Measurements from ENCODE around the gene GCK.

Gene GCK

DNA sequence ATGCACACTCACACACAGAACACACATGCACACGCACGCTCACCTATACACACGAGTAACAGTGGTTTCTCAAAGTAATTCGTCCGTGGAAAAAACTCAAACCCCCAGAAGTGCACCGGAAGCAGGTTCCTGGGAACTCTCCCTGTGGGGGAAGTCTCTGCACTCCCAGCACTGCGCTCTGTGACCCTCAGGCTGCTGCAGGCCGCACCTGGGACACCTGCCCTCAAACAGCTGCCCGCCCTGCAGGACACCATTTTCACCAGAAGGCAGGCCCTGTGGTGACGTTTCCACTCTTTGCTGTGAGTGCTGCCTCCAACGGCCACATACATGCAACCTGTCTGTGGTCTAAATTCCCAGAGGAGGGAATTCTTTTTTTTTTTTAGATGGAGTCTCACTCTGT is 32.8 kb upstream of the GCK start:
- no peak for DNase-seq

DNA sequence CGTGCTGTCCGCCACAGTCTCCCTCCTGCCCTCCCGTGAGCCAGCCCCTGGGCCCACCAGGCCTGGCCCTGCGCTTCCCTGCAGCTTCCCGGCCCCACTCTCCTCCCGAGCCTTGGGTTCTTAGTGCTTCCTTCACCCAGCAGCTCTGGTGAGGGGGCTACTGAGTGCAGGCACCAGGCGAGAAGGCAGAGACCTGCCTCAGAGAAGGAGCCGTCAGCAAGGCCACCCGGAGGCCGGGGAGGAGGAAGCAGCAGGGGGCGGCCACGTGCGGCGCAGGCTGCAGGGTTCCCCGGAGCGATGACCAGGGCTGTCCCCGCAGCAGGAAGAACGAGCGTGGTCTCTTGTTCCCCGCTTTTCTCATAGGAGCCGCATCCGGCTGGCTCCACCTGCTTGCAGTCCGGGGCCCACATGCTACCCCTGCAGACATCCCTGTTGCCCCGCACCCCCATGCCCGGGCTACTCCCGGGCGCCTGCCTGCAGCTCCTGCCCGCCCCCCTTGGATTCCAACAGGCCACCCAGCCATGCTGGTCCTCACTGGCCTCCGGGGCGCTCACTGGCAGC is 32.1 kb upstream of the GCK start:
- DNase-seq: no peak

DNA sequence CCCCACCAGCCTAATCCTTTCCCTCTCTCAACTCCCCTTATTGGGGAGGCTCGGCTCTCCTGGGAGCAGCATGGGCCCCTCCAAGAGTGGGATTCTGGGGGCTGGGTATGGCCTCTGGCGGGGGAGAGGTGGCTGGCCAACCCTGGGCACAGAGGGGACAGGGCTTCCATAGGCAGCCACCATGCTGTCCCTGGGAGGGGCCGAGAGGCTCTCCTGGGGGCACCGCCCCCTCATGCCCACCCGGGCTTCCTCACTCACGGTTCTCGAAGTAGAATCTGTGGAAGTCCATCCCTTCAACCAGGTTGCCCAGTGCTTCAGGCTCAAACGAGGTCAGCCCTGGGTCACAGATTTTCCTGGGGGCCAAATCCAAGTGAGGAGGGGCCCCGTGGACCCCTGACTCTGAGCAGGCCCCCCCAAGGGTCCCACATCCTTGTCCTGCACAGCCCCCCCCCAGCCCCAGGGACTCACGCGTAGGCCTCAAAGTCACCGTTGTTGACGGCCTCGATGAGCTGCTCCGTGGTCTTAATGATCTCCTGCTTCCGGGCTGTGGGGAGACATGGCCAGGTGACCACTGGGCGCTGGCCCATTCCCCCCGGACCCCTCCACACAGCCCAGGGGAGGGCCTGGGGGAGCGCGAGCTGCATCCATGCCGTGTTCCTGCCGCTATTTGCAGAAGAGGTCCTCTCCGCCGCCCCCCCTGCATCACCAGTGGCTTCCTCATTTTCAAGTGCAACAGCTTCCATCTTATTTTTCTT is 31.3 kb upstream of the GCK start:
- no peak for DNase-seq

DNA sequence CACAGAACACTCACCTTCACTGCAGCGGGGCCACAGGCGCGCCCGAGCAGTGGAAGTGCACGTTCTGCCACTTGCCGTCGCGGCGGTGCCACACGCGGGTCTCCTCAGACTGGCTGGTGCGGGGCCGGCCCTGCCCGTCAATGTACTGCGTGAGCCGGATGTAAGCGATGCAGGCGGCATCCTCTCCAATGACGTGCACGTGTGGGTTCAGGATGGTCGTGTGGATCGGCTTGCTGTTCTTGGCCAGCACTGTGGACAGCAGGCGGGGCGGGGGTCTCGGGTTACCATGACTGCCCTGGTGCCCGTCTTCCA is 30.8 kb upstream of the GCK start:
- DNase-seq: no peak

DNA sequence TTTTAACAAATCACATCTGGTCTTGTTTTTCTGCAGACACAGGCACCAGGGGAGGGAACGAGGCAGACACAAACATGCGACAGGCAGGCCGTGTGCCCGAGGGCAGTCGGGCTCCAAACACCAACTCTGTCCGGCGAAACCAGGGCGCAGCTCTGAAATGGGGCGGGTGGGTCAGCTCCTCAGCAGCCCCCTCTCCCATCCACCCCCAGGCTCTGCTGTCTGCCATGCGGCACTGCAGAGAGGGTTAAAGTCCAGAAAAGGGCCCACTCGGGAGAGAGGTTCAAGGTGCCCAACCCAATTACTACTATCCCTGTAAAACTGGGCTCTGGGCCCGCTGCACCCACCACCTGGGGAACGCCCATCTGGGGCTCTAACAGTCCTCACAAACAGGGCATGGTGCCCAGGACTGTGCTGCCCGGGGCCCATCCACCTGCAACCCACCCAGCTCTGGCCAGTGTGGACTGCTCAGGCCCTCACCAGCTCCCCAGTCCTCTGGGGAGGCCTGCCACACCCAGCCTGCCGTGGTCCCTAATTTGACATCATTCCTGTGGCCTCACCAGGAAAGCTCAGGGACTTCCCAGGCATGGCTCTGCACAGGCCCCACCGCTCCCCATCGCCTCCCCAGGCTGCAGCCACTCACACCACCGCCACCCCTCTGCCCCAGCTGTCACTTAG is 30.3 kb upstream of the GCK start:
- DNase-seq: no peak

DNA sequence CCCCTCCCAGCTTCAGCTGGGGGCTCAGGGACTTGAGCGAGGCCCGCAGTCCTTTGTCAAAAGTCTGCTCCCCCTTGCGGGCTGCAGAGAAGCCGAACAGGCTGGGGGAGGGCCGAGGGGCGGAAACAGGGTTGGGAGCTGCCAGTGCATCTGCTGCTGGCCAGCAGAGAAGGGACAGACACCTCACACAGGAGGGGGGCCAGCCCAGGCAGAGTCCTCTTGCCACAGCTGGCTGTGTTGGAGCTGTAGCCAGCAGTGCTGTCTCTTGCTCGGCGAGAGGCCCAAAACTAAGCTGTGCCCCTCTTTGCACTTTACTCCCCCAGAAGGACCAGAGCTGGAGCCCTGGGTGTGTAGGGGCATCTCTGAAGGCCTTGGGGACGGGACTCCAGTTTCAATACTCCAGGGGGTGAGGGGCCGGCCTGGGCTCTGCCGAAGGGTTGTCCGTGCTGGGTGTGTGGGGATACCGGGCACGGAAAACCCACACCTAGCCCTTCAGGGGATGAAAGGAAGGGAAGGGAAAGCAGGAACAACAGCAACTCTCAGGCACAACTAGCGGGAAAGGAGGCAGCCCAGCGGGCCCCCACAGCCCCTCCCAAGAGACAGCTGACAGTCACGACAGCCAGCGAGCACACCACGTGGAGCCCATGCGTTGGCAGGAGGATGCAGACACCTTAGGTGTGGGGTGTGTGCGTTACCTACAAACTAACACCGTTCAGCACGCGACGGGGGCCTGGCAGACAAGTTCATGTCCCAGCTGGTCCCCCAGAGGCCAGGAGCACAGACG is 29.4 kb upstream of the GCK start:
- no peak for DNase-seq

DNA sequence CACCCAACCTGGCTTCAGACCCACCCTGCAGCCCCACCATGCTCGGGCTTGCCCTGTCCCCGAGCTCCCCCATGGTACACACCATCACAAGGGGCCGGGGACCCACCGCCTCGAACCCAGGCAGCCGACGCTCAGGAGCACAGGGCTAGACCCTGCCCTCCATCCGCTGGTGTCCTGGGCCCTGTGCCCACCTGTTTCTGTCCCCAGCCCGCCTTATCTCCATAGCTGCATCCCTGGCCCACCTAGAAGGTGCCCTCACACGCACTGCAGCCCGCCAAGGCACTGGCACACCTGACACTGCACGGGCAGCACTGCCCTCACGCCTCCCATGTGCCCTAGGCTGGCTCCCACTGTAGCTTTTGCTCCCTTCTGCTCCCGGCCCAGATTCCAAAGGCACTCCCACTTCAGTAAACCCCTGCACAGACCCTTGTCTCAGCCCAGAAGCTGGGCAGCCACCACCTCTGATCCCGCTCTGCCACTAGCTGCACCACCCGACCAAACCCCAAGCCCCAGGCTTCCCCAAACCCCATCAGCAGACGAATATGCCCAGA is 28.7 kb upstream of the GCK start:
- DNase-seq: no peak

DNA sequence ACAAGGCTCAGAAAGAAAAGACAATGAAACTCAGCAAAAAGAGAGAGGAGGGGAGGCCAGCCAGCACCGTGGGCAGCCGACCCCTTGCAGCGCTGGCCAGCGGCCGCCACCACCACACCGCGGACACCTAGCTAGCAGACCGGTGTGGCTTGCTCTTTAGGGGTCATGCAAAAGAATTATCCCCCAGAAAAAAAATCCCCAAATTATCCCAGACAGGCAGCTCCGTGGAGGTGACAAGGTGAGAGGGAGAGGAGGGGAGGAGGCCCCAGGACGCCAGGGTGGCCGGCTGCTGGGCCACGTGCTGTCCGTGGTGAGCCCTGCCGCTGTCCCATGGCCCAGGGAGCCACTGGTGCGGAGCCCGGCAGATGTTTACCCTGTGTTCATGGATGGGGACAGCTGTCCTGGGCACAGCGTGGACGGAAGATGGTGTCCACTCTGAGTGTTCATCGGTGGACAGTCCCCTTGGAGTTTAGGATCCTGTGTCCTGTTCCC is 28.0 kb upstream of the GCK start:
- DNase-seq: no peak

DNA sequence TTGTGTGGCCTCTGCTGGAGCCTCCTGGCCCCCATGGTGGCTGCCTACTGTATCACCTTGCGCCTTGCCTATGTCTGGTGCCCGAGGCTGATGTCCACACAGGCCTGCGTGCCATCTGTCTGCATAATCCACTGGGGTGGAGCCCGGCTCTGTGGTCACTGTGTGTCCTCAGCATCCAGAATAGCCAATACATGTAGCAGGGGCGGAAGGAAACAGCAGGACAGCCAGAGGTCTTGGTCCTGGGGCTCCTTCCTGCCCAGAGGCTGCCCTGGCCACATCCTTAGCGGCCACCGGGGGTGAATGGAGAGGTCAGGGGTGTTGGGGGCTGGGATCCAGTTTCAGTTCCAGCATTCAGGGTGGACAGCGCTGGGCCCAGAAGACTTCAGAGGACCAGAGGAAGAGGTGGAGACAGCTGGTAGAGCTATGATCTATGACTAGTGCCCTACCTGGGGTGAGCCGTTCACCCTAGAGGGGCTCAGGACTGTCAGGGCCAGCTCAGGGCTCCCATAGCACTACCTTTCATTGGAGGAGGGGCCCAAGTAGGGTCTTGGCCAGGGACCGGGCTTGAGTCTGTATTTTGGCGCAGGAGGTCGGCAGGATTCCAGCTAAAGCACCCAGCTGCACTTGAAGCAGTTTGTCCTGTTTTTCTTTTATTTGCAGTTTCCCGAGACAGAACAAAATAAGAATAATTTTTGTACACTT is 27.4 kb upstream of the GCK start:
- no peak for DNase-seq

DNA sequence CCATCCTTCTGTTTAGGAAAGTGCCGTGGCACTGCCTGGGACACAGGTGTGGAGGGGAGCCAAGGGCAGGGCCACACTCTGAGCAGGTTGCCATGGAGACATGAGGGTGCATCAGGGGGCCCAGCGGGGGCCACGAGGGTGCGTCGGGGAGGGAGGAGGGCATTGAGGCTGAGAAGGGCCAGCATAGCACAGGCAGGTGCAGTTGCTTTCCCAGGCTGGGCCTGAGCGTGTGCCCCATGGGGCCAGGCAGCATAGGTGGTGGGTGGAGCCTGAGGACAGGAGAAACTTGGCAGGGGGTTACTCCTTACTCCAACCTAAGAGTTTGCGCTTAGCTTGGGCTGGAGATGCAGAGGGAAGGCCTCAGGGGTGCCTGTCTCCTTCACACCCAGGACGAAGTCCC is 26.8 kb upstream of the GCK start:
- no peak for DNase-seq

DNA sequence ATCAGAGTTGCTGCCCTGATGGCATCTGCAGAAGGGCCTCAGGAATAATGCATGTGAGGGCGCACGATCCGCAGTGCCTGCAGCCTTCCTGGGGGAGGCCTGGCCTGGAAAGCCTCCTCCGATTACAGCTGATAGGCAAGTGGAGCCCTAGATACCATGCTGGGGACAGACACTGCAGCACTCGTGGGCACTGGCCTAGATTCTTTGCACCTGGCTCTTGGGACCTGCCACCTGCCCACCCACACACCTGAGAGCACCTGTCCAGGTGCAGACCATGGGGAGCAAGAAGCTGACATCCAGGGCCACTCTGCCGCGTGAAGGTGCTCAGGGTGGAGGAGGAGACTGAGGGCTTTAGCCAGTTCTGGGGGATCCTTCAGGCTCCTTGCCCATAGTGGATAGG is 26.3 kb upstream of the GCK start:
- no peak for DNase-seq

DNA sequence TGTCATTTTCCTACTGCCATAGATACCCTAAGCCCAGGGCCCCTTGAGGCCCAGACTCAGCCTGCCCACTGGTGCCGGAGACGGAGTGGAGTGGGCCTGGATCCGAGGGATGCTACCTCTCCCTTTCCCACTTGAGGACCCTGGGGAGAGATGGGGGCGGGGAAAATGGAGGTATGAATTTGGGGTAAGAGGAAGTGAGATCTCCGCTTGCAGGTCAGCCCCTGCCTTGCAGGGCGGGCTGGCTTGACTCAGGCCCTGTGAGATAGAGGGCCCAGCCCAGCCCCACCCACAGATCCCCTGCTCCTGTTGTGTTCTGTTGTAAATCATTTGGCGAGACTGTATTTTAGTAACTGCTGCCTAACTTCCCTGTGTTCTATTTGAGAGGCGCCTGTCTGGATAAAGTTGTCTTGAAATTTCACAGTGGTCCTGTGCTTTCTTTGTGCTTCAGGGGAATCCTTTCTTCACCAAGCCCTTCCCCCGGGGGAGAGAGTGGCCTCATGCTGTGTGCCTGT is 24.7 kb upstream of the GCK start:
- DNase-seq: no peak

DNA sequence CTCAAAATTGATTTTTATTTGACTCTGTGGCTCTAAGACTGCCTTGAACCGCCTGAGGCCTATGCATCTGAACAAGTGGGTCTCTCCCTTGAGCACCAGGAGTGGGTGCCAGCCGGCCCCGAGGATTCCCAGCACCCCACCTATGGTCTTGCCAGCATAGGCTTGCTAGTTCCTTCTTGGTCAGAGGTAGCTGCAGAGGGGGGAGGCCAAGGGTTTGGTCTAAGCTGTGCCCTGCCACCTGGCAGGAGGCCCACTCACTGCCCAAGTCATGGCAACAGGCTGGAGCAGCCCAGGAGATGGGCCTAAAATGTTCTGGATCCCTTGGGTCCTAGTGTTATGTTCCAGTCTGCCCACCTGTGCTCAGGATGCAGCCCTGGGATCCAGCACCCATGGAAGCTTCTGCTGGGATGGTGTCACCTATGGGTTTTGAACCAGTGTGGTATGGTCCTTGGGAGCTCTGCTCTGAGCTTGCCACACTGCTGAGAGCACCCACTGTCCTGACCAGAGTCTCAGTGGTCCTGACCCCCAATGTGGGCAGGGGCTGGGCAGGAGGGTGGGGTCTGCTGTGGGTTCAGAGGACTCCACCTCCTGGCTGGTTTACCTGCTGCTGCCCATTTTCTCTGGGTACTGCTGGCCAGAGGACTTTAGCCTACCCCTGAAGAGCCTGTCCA is 24.1 kb upstream of the GCK start:
- DNase-seq: no peak

DNA sequence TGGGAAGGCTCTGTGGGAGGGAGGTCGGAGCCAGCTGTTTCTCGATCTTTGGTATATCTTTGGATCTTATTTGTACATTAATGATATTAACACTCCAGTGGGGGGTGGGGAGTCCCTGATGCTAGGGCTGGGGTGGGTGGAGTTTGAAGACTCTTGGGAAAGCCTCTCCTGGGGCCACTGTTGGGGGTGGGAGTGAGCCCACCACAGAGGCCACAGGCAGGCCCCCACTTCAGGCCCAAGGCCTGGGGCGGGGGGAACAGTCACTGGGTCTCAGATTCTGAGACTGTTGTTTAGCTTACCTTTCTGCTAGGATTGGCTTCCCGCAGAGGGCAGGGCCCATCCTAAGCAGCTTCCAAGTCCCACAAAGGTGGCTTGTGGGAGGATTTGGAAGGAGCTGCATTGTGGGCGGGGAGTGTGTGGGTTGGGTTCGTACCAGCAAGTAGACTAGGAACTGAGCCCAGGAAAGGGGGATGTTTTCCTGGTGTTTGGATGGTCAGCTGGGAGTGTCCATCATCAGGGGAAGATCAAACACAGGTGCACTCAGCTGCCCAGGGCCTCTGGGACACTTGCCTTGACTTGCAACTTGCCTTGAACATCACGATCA is 23.4 kb upstream of the GCK start:
- no peak for DNase-seq

DNA sequence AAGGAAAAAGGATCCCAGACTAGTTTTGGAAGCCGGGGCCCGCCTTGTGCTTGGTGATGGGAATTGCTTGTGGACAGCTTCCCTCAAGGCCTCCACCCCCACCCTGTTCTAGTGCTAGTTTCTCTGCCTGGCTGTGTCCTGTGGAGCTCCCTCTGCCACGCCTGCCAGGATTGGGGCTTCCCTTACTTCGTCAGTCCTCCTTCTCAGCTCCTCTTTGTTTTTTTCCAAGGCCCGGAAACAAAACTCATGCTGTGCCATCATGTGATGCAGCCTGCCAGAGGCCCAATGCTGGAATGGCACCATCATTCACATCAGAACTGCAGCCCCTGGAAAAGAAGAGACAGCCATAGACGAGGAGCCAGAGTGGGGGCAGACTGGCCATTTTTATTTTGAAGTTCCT is 22.8 kb upstream of the GCK start:
- DNase-seq: no peak

DNA sequence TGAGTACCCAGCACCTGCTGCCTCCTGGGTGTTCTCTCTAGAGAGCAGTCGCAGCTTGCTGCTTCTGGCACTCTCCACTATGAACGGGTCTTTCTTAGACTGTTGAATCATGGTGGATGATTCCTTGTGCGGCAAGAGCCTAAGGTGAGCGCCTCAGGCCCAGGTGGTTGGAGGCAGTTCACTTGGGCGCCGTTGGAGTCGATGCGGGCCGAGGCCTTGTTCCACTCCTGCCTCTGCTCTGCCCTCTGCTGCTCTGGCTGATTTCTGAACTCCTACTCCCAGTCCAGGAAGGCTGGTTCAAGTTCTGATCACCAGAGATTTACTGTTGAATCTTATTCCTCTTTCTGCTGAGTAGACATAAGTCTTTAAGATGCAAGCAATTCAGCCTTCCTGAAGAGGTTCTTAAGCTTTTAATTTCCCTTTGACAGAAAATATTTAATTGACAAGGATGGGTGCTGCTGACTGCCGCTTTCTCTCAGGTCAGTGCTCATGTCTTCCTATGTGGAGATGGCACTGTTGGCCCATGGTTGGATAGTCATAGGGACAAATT is 22.0 kb upstream of the GCK start:
- no peak for DNase-seq

DNA sequence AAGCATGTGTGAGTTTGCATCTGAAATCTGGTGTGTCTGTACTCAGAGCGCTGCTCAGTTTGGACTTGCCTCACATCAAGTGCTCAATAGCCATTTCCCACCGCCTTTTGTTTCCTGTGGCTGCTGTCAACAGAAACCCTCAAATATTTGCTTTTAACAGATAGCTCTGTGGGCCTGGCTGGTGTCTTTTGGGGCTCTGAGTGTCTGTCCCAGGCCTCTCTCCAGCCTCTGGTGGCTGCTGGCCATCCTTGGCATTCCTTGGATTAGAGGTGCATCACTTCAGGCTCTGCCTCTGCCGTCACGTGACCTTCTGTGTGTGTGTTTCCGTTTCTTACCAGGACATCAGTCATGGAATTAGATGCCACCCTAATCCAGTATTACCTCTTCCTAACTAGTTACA is 20.9 kb upstream of the GCK start:
- DNase-seq: no peak

DNA sequence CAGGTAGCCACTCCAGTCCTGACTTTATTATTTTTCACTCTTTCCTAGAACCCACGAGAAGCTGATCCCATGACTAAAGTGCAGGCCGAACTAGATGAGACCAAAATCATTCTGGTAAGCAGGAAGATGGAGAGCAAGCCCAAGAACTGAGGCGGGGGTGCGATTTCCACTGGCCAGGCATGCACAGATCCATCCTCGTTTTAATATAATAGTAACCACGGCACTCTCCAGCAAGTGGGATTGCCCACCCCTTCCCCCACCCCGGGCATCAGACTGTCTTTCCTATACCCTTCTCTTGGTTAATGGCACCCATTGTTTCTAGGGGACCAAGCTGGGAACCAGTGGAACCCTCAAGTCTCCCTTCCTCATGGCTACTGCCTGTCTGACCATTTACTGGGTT is 18.8 kb upstream of the GCK start:
- no peak for DNase-seq

DNA sequence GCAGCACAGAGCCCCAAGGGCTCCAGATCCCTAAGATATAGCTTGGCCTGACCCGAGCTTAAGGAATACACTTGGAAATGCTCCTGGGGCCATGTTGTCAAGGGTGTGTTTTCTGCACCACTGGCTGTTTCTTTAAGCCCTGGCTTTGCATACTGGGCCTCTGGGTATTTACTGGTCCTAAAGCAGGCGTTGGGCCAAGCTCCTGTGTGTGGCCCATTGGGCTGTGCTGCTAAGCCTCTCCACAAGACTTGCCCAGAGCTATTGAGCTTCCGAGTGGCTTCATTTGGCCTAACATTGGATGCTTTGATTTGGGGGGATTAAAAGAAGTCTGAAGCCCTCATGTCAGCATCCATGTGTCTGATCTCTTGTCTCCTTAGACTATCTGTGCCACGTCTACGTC is 16.8 kb upstream of the GCK start:
- no peak for DNase-seq

DNA sequence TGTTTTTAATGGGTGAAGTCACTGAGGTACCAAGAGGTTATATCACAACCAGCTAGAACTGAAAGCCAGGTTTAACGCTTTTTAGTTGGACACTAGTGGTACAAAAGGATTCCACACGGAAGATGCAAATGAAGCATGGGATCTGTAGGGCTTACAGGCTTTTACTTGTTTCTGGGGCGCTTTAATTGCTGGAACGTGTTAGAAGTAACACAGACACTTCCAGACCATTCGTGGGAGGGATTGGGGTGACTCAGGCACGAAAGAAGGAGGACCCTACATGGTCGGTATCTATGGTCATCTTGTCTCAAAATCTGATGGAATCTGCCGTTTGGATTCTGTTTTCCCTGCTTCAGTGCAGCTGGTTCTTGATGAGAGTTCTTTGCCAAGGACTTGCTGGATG is 12.6 kb upstream of the GCK start:
- DNase-seq: no peak
